UCSD-AML1 (cell line): ENCODE data around the gene TMEM62.
"Not testable (repeated sequence)": the region's sequence is repeated elsewhere in the genome, so short reads cannot be mapped to it uniquely, and the experiment has no call there.

Experiments
- DNase-seq: peaks from one replicate; lab custom pipeline; 2025; ENCODE audit not compliant: unreplicated experiment; lab: John Stamatoyannopoulos, UW

Gene TMEM62

DNA sequence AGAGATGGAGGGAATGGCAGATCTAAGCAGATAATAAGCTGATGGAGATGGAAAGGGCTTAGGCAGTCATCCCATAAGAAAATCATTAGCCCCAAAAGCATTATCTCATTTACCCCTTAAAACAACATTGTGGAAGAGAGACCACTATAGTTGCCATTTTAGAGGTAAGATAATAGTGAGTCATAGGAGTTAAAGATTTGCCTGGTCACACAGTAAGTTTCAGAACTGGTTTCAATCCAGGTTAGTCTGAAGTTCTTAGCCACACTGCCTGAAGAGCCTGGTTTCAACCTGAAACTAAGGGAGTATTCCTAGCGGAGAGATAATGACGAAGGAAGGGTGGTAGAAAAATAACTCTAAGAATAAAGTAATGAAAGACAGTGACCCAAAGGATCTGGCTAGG, 14.6 kb upstream of the TMEM62 start:
- DNase-seq: no peak

DNA sequence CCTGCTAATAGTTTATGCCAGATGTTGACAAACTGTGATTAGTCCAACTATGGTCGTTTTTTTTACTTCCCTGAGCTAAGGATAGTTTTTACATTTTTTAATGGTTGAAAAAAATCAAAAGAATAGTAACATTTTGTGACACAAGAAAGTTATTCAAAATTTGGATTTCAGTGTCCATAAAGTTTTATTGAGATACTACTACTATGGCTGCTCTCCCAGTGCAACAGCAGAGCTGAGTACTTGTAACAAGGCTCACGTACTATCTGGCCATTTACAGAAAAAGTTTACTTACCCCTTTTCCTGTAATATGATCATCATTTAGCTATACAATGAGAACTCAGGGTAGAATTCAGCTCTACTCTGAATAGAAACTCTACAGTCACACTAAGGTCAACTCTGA, 11.5 kb upstream of the TMEM62 start:
- DNase-seq: no peak

DNA sequence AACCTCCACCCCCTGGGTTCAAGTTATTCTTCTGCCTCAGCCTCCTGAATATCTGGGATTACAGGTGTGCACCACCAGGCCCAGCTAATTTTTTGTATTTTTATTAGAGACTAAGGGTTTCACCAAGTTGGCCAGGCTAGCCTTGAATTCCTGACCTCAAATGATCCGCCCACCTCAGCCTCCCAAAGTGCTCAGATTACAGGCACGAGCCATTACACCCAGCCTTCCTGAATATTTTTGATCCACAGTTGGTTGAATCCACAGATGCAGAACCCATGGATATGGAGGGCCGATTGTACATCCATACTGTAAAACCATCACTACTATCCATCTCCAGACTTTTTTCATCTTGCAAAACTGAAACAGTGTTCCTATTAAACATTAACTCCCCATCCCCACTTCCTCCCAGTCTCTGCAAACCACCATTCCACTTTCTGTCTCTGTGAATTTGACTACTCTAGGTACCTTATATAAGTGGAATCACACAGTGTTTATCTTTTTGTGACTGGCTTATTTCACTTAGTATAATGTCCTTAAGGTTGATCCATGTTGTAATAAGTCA, 8.2 kb upstream of the TMEM62 start:
- no peak for DNase-seq

DNA sequence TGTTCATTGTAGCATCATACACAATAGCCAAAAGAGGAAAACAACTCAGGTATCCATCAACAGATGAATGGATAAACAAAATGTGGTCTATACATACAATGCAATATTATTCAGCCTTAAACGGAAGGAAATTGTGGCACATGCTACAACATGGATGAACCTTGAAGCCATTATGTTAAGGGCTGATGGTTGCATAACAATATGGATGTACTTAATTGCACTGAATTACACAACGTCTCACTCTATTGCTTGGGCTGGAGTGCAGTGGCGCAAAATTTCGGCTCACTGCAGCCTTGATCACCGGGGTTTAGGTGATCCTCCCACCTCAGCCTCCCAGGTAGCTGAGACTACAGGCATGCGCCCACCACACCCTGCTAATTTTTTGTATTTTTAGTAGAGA, 7.0 kb upstream of the TMEM62 start:
- DNase-seq: no peak

DNA sequence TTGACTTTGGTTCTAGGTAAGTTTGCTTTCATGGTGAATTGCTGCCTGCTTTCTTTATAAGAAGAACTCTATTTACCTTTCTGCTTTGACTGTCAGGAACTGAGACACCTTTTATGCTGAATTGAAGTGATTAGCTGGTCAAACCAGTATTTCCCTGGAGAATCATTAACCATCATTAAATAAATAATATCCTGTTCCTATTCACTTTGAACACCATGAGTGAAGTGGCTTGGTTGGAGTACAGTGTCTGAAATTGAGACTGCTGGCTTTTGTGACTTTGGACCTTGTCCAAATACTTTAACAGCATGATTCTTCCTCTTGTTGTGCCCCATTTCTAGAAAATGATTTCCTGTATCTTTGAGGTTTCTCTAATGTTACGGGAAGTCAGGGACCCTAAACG, 5.6 kb upstream of the TMEM62 start:
- DNase-seq: no peak

DNA sequence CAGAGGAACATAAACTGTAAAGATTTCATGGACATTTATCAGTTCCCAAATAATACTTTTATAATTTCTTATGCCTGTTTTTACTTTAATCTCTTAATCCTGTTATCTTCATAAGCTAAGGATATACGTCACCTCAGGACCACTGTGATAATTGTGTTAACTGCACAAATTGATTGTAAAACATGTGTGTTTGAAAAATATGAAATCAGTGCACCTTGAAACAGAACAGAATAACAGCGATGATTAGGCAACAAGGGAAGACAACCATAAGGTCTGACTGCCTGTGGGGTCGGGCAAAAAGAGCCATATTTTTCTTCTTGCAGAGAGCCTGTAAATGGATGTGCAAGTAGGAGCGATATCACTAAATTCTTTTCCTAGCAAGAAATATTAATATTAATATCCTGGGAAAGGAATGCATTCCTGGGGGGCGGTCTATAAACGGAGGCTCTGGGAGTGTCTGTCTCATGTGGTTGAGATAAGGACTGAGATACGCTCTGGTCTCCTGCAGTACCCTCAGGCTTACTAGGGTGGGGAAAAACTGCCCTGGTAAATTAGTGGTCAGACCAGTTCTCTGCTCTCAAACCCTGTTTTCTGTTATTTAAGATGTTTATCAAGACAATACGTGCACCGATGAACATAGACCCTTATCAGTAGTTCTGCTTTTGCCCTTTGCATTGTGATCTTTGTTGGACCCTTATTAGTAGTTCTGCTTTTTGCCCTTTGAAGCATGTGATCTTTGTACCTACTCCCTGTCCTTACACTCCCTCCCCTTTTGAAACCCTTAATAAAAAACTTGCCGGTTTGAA, 5.0 kb upstream of the TMEM62 start:
- DNase-seq: not testable (repeated sequence)

DNA sequence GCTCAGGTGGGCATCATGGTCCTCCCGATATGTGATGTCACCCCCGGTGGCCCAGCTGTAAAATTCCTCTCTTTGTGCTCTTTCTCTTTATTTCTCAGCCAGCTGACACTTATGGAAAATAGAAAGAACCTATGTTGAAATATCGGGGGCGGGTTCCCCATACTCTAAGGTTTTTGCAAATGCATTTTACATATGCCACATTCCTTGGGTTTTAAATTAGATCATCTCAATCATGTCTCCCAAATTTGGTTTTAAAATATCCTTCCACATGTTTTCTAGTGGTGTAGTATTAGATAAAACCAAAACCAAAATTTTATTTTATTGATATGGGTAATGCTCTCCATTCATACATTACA, 4.4 kb upstream of the TMEM62 start:
- DNase-seq: no peak

DNA sequence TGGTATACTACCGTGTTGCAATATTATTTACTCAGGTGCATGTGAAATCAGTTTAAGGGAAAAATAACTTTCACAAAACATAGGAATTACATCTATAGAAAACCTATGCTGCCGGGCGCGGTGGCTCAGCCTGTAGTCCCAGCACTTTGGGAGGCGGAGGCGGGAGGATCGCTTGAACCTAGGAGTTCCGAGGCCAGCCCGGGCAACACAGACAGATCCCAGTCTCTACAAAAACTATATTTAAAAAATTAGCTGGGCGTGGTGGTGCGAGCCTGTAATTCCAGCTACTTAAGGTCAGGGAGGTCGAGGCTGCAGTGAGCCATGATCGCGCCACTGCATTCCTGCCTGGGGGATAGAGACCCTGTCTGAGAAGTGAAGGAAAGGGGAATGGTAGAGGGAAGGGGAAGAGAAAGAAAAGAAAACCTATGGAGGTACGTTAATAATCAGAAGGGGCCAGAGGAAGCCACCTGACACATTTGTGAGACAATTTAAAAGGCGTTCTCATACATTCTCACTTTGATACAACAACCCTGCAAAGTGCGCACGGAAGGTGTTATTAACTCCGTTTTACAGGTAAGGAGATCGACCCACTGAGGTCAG, 456 bp upstream of the TMEM62 start:
- peak; percentile 38 for DNase-seq

DNA sequence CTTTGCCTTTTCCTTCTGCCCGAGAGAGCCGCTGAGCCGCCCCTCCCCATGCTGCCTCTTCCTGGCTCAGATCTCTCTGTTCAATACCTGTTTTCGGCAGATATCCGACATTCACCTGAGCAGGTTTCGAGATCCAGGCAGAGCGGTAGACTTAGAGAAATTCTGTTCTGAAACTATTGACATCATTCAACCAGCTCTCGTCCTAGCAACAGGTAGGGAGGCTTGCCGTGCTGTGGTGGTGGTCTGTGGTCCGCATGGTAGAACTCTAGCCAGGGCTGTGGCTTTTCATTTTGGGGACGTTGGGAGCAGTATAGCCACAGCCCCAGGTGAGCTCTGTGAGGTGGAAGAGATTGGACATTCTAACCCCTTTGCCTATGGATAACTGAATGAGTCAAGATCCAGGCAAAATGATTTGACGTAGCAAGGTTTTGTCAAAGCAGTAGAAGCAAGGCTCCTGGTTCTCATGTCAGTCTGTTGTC, 810 bp downstream of the TMEM62 start:
- no peak for DNase-seq

DNA sequence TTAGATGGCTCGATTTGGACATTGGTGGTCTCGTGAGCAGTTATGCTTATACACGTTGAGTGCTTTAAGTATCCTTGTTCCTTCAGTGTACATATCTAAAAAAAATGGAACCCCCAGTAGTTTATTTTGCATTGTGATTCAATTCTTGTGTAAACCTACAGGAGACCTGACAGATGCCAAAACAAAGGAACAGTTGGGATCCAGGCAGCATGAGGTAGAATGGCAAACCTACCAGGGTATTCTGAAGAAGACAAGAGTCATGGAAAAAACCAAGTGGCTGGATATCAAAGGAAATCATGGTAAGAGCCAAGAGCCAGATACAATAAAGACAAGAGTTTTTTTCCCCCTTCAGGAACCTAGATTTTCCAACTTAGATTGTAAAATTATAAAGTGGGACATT, 2.0 kb downstream of the TMEM62 start:
- DNase-seq: no peak

DNA sequence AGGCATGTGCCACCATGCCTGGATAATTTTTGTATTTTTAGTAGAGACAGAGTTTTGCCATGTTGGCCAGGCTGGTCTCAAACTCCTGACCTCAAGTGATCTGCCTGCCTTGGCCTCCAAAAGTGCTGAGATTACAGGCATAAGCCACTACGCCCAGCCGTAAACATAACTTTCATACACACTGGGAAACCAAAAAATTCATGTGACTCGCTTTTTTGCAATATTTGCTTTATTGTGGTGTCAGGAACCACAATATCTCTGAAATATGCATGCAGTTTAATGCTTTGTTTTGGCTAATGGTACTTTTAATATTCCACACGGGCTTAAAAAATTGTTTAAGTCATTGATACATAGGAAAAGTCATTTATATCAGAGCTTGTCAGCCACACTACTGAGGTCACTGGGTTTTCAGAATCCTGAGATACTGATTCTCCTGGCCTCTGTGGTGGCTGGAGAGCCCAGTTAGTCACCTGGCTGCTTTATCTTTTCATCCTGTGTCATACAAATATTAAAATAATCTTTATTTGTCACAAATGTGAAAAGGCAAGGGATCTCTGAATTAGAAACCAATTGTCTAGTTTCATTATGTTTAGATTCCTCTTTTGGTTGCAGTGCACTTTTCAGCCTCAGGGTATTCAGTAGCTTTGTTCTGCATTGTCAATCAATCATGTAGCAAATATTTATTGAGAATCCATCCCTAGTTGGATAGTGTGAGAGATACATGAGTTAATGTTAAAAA, 10.0 kb downstream of the TMEM62 start:
- DNase-seq: no peak

DNA sequence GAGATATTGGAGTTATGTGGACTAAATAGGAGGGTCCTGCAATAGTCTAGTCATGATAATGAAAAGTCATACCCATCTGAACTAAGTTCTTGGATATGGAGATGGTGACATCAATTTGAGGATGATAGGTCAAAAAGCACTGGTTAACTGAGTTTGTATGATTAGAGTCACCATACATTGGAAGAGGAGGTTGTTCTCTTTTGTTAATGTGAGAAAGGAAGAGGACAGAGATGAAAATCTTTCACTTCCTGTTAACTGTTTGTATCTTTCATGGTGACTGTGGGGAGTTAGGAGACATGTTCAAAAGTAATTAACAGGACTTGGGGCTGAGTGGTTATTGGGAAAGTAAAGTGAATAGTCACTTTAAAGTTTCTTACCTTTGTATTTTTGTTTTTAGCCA, 11.1 kb downstream of the TMEM62 start:
- no peak for DNase-seq

DNA sequence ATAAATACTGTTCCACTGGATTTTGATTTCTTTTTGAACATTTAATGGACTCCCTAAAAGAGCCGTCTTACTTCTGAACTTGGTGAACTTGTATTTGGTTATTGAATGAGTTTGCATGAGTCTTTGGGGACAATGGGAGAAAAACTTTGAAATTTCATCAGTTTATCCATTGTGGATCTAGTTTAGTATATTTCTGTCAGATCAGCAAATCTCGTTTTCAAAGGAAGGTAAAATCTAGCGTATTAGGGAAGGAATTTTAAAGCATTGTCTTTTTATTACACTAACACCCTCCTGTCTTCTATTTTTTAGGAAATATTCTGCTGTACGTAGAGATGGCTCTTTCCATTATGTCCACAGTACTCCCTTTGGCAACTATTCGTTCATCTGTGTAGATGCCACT, 12.8 kb downstream of the TMEM62 start:
- no peak for DNase-seq

DNA sequence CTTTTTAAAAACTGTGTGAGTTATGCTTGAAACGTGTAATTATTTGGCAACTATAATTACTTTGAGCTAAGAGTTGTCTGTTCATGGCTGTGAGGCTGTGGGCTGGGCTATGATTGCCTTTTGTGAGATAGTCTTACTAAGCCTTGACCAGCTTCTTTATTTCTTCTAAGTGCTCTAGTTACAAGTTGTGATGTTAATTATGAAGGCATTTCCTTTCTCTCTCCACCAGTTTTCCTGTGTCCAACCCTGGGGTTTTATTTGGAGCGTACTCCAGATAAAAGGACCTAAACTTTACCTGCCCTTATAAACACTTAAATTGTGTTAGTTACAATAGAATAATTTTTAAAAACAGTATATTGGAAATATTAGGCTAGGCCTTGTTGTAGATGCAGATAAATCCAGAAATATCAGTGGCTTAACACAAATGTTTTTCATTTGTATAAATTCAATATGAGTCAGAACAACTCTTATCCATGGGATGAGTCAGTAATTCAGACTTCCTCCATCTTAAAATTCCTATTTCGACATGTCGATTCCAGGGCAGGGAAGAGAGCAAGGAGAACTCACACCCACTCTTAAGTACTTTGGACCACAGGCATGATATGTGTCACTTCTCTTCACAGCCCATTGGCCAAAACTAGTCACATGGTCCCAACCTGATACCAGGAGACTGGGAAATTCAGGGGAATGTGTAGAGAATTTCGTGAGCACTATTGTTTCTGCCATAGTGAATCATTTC, 17.0 kb downstream of the TMEM62 start:
- DNase-seq: no peak

DNA sequence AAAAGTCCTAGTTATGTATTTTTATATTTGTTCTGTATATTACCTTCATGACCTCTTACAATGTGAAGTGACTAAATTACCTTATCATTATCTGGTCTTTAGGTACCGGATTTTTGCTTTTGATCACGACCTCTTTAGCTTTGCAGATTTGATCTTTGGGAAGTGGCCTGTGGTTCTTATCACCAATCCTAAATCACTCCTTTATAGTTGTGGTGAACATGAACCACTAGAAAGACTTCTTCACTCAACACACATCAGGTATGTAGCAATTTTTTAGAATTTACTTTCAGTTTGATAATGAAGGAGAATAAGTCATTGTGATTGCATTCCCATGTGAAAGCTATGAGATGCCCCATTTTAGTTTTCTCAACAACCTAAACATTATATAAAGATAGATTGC, 18.3 kb downstream of the TMEM62 start:
- DNase-seq: no peak

DNA sequence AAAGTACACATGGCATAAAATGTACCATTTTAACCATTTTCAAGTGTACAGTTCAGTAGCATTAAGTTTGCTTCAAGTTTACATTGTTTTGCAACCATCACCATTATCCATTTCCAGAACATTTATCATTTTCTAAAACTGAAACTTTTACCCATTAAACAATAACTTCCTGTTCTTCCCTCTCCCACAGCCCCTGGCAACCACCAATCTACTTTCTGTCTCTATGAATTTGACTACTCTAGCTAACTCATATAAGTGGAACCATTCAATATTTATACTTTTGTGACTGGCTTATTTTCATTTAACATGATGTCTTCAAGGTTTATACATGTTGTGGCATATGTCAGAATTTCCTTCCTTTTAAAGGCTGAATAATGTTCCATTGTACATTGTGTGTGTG, 19.9 kb downstream of the TMEM62 start:
- DNase-seq: no peak

DNA sequence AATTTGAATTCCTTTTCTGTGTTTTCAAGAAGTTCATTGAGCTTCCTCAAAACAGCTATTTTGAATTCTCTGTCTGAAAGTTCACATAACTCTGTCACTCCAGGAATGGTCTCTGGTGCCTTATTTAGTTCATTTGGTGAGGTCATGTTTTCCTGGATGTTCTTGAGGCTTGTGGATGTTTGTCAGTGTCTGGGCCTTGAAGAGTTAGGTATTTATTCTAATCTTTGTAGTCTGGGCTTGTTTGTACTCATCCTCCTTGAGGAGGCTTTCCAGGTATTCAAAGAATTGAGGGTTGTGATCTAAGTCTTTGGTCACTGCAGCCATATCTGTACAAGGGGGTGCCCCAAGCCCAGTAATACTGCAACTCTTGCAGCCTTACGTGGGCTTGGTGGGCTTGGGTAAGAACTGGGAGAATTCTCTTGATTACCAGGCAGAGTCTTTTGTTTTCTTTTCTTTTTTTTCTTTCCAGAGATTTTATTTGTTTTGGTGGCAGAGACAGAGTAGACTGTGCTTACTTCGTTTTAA, 32.5 kb downstream of the TMEM62 start:
- DNase-seq: no peak

DNA sequence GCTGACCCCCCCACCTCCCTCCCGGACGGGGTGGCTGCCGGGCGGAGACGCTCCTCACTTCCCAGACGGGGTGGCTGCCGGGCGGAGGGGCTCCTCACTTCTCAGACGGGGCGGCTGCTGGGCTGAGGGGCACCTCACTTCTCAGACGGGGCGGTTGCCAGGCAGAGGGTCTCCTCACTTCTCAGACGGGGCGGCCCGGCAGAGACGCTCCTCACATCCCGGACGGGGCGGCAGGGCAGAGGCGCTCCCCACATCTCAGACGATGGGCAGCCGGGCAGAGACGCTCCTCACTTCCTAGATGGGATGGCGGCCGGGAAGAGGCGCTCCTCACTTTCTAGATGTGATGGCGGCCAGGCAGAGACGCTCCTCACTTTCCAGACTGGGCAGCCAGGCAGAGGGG, 33.9 kb downstream of the TMEM62 start:
- DNase-seq: not testable (repeated sequence)

DNA sequence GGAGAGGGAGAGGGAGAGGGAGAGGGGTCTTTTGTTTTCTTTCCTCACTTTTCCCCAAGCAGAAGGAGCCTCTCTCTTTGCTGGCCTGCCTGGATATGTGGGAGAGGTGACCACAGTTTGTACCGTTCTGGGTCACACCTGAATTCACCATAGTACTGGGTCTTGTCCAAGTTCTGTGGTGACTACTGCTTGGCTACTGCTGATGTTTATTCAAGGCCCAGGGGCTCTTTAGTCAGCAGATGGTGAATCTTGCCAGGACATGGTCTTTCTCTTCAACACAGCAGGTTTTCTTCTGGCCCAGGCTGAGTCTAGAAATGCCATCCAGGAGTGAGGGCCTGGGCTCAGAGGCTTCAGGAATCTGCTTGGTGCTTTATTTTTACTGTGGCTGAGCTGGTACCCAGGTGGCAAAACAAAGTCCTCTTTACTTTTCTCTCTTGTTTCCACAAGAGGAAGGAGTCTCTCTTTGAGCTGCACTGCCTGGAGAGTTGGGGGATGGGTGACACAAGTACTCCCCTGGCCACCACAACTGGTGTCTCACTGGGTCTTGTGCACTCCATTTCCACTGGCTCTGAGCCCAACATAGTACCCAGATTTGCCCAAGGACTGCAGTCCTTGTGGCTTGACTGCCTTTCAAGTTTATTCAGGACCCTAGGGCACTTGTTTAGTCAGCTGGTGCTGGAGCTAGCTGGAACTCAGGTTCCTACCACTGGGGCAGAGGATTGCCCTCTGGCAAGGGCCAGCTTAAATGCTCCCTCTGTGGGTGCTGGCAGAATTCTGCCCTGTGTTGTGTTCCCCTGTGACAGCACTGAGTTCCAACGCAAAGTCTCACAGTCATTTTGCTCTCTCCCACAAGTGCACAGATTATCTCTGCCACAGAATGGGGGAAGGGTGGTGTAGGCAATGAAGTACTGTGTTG, 35.1 kb downstream of the TMEM62 start:
- DNase-seq: no peak

DNA sequence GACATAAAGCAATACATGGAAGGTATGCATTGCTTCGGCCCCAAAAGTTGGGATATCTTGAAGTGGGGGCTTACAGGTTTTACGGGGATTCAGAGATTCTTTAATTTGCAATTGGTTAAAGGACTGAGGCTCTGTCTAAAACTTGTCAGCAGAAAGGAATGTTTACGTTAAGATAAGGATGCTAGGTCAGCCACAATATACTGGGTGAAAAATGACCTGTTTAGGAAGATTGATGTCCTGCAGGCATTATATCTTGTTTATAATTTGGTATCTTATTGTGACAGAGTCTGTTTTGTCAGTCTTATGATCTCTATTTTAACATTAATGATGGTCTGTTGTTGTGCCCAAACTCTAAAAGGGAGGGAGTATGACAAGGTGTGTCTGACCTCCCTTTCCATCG, 36.5 kb downstream of the TMEM62 start:
- no peak for DNase-seq
